Neural cell (in vitro differentiated cells): Measurements from ENCODE around the gene NPAS3. TPM values are rescaled to one million over a fixed set of nuclear protein-coding genes. Genes with fewer than 3 reads are reported as not detected.

Experiments
- H2AFZ ChIP-seq: fragments of 200-600, 300-800 bp; sonication (generic), shearing (Covaris generic); 2 replicates; pipeline ENCODE4 v1.6.0; 2014; ENCODE audit warnings: low read depth, mild to moderate bottlenecking, antibody characterized with exemption, low read length, moderate library complexity
- H3F3A ChIP-seq: fragments of 200-600 bp; shearing (Covaris generic); 2 replicates; pipeline ENCODE4 v1.6.1; 2016; ENCODE audit warnings: mild to moderate bottlenecking, moderate library complexity, mixed read lengths, antibody characterized with exemption, low read length; ENCODE audit not compliant: insufficient read depth, poor library complexity, severe bottlenecking
- H3K27ac ChIP-seq: fragments of 200-600, 300-800 bp; sonication (generic), shearing (Covaris generic); 2 replicates; pipeline ENCODE4 v1.5.1; 2014; ENCODE audit warnings: mild to moderate bottlenecking, low read length, moderate library complexity
- H3K27me3 ChIP-seq: fragments of 300-800, 200-600 bp; sonication (generic), shearing (Covaris generic); 2 replicates; pipeline ENCODE4 v1.6.0; 2014; ENCODE audit warnings: mild to moderate bottlenecking, low read depth, low read length, moderate library complexity; ENCODE audit not compliant: insufficient read depth
- H3K36me3 ChIP-seq: fragments of 300-800, 200-600 bp; sonication (generic), shearing (Covaris generic); 2 replicates; pipeline ENCODE4 v1.5.1; 2014; ENCODE audit warnings: mild to moderate bottlenecking, antibody characterized with exemption, low read length, moderate library complexity; ENCODE audit not compliant: insufficient read depth
- H3K4me2 ChIP-seq: fragments of 300-800, 200-600 bp; sonication (generic), shearing (Covaris generic); 2 replicates; pipeline ENCODE4 v1.6.0; 2014; ENCODE audit warnings: mild to moderate bottlenecking, low read length
- H3K4me3 ChIP-seq: fragments of 300-800, 200-600 bp; sonication (generic), shearing (Covaris generic); 2 replicates; pipeline ENCODE4 v1.5.1; 2014; ENCODE audit warnings: mild to moderate bottlenecking, low read length, moderate library complexity
- H3K79me2 ChIP-seq: fragments of 200-600 bp; shearing (Covaris generic); replicated peaks from 2 replicates; pipeline ENCODE4 v1.6.0; 2014; ENCODE audit warnings: mild to moderate bottlenecking, low read length, moderate library complexity; ENCODE audit not compliant: insufficient read depth
- H3K9ac ChIP-seq: fragments of 300-800, 200-600 bp; sonication (generic), shearing (Covaris generic); 2 replicates; pipeline ENCODE4 v1.6.1; 2016; ENCODE audit warnings: mild to moderate bottlenecking, low read length, mixed read lengths
- H3K9me2 ChIP-seq: fragments of 200-600 bp; shearing (Covaris generic); 2 replicates; pipeline ENCODE4 v1.6.1; 2016; ENCODE audit warnings: mild to moderate bottlenecking, low read length, mixed read lengths; ENCODE audit not compliant: insufficient read depth
- H3K9me3 ChIP-seq: fragments of 200-600, 300-800 bp; sonication (generic), shearing (Covaris generic); 2 replicates; pipeline ENCODE4 v1.6.1; 2016; ENCODE audit warnings: mild to moderate bottlenecking, mixed run types, low read length, moderate library complexity, mixed read lengths
- H4K20me1 ChIP-seq: fragments of 200-600 bp; shearing (Covaris generic); 2 replicates; pipeline ENCODE4 v1.6.1; 2016; ENCODE audit warnings: mild to moderate bottlenecking, mixed run types; ENCODE audit not compliant: insufficient read depth
- CTCF ChIP-seq: fragments of 450-650 bp; IDR thresholded peaks from 2 replicates; pipeline ENCODE4 v1.5.1; 2014; ENCODE audit warnings: antibody characterized with exemption, mild to moderate bottlenecking, moderate library complexity; ENCODE audit not compliant: poor library complexity, severe bottlenecking
- EP300 ChIP-seq: fragments of 450-650 bp; conservative IDR thresholded peaks from 2 replicates; pipeline ENCODE4 v1.6.1; 2014; ENCODE audit warnings: antibody characterized with exemption, mild to moderate bottlenecking, moderate library complexity; ENCODE audit not compliant: poor library complexity, severe bottlenecking
- EZH2 ChIP-seq: fragments of 200-600, 300-800 bp; shearing (Covaris generic), sonication (generic); IDR thresholded peaks from 2 replicates; pipeline ENCODE4 v1.6.1; 2014; ENCODE audit warnings: antibody characterized with exemption, low read length, borderline replicate concordance, mild to moderate bottlenecking; ENCODE audit not compliant: insufficient read depth, poor library complexity, severe bottlenecking
- MXI1 ChIP-seq: fragments of 450-650 bp; conservative IDR thresholded peaks from 2 replicates; pipeline ENCODE4 v1.6.1; 2014; ENCODE audit warnings: antibody characterized with exemption, mild to moderate bottlenecking; ENCODE audit not compliant: poor library complexity, severe bottlenecking
- POLR2AphosphoS5 ChIP-seq: IDR thresholded peaks from 2 replicates; pipeline ENCODE4 v1.6.1; 2012
- RAD21 ChIP-seq: fragments of 450-650 bp; conservative IDR thresholded peaks from 2 replicates; pipeline ENCODE4 v1.6.1; 2014; ENCODE audit warnings: antibody characterized with exemption, mild to moderate bottlenecking, moderate library complexity
- REST ChIP-seq: IDR thresholded peaks from 2 replicates; pipeline ENCODE4 v1.6.1; 2012; ENCODE audit warnings: borderline replicate concordance
- SMC3 ChIP-seq: fragments of 450-650 bp; conservative IDR thresholded peaks from 2 replicates; pipeline ENCODE4 v1.6.1; 2014; ENCODE audit warnings: antibody characterized with exemption, mild to moderate bottlenecking, moderate library complexity; ENCODE audit not compliant: poor library complexity
- TAF1 ChIP-seq: IDR thresholded peaks from 2 replicates; pipeline ENCODE4 v1.6.1; 2012; ENCODE audit warnings: low read depth
- polyA plus RNA-seq: library from polyadenylated mRNA; depleted of rRNA; stranded (reverse); fragments of >200 nt; gene quantifications from 2 replicates; pipeline ENCODE4 v1.2.3, GENCODE V29; 2014

Gene NPAS3
- polyA plus RNA-seq, 1 donor from 2014 or later = 1.3 TPM

- no peak overlapping the region for H3K9ac ChIP-seq
- no peaks in the 10 kb centered on the region for H3K9me3 ChIP-seq
- no peak overlapping the region for H3K4me3 ChIP-seq
- no peak overlapping the region for H2AFZ ChIP-seq
- no peak overlapping the region for H3K4me2 ChIP-seq
- H3K27me3 ChIP-seq = no peaks in the 10 kb centered on the region
- no peaks in the 10 kb centered on the region for H3K9me2 ChIP-seq
- H3K79me2 ChIP-seq = no peaks in the 10 kb centered on the region
- H4K20me1 ChIP-seq = no peaks in the 10 kb centered on the region
- no peak for TF ChIP-seq POLR2AphosphoS5
- no peak for TF ChIP-seq MXI1
- H3K27ac ChIP-seq = no peak overlapping the region
- no peaks in the 10 kb centered on the region for H3F3A ChIP-seq
- no peaks in the 10 kb centered on the region for H3K36me3 ChIP-seq
Observed at GRCh38 chr14:33068626-33069025, 129.9 kb downstream of the NPAS3 start.

GRCh38 chr14:33070475-33070874 is 131.8 kb downstream of the NPAS3 start:
- H3K4me2 ChIP-seq = no peak overlapping the region
- no peaks in the 10 kb centered on the region for H3K27me3 ChIP-seq
- H2AFZ ChIP-seq = no peak overlapping the region
- no peaks in the 10 kb centered on the region for H3K9me3 ChIP-seq
- H3K79me2 ChIP-seq = no peaks in the 10 kb centered on the region
- H3K4me3 ChIP-seq = no peak overlapping the region
- H3K27ac ChIP-seq = no peak overlapping the region
- H3K9me2 ChIP-seq = no peaks in the 10 kb centered on the region
- H3K36me3 ChIP-seq = no peaks in the 10 kb centered on the region
- no peak overlapping the region for H3K9ac ChIP-seq
- no peaks in the 10 kb centered on the region for H3F3A ChIP-seq
- TF ChIP-seq SMC3 (no peak), CTCF (no peak), EZH2 (no peak), REST (no peak), POLR2AphosphoS5 (no peak), TAF1 (no peak), MXI1 (no peak), EP300 (no peak), RAD21 (no peak)
- no peaks in the 10 kb centered on the region for H4K20me1 ChIP-seq

GRCh38 chr14:33073023-33073422 is 134.3 kb downstream of the NPAS3 start:
- Histone ChIP-seq H3K27me3 (no peaks in the 10 kb centered on the region), H3K4me2 (no peak overlapping the region), H3K9me3 (no peaks in the 10 kb centered on the region), H3K9ac (no peak overlapping the region), H3K36me3 (no peaks in the 10 kb centered on the region), H3K4me3 (no peak overlapping the region), H4K20me1 (no peaks in the 10 kb centered on the region), H3F3A (no peaks in the 10 kb centered on the region), H2AFZ (no peak overlapping the region), H3K9me2 (no peaks in the 10 kb centered on the region), H3K79me2 (no peaks in the 10 kb centered on the region), H3K27ac (no peak overlapping the region)
- TF ChIP-seq MXI1 (no peak), SMC3 (no peak), EZH2 (no peak), TAF1 (no peak), CTCF (no peak), POLR2AphosphoS5 (no peak), EP300 (no peak), RAD21 (no peak), REST (no peak)
